Hematopoietic multipotent progenitor cell treated with erythropoietin and hydrocortisone succinate and interleukin-3 and kit ligand, for 6 days (in vitro differentiated cells): ENCODE measurements around the gene ZNF267.
"Not testable (repeated sequence)": the region's sequence is repeated elsewhere in the genome, so short reads cannot be mapped to it uniquely, and the experiment has no call there.

ENCODE experiments used
- DNase-seq: peaks from one replicate; pipeline ENCODE4 v3.0.0-alpha.2; 2015

The ZNF267 gene

DNA sequence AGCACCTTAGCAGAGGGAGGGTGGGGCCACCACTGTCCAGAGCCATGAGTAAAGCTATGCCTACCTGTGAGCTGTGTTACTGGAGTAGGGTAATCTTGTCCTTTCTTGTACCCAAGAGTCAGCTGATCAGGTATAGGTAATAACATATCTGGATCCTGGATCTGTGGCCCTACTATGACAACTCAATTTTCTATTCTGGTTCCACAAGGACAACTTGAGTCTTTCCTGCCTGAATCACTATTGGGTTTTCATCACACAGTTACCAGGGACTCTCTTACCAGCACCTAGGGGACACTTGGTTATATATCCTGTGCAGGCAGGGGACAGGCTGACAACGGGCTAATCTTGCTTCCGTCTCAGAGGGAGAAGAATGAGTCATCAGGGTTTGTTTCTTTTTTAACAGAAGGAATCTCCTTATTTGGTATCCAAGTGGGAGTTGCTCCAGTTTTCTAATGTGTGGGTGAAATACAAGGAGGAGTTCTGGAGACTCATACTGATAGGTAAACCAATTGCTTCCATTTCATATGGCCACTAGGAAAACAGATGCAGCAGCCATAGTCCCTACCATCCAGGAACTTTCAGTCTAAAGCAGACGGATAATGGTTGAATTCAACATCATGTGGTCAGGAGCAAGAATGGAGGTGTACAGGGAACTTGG, 6.8 kb downstream of the ZNF267 start:
- DNase-seq: peak; percentile 64

DNA sequence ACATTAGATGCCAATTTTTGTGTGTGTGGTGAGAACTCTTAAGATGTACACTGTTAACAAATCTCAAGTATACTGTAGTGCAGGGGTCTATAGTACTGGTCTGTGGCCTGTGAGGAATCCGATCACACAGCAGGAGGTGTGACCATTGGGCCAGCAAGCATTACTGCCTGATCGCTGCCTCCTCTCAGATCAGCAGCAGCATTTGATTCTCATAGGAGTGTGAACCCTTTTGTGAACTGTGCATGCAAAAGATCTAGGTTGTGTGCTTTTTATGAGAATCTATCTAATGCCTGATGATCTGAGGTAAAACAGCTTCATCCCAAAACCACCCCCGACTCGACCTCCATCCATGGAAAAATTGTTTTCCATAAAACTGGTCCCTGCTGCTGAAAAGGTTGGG, 12.6 kb downstream of the ZNF267 start:
- no peak for DNase-seq

DNA sequence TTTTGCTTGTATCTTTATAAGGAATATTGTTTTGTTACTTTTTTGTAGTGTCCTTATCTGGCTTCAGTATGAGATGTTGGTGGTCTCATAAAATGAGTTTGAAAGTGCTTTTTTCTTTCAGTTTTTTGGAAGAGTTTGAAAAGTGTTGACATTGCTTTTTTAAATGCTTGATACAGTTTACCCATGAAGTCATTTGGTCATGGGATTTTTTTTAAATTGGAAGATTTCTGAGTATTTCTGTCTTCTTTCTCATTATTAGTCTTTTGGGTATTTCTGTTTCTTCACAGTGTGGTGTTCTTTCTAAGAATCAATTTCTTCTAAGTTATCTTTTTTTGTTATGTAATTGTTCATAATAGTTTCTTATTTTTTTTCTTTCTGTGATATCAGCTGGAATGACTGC, 15.1 kb downstream of the ZNF267 start:
- no peak for DNase-seq

DNA sequence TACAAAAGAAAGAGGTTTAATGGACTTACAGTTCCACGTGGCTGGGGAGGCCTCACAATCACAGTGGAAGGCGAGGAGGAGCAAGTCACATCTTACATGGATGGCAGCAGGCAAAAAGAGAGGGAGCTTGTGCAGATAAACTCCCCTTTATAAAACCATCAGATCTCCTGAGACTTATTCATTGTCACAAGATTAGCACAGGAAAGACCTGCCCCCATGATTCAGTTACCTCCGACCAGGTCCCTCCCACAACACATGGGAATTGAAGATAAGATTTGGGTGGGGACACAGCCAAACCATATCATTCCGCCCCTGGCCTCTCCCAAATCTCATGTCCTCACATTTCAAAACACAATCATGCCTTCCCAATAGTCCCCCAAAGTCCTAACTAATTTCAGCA, 18.5 kb downstream of the ZNF267 start:
- DNase-seq: peak; percentile 9

DNA sequence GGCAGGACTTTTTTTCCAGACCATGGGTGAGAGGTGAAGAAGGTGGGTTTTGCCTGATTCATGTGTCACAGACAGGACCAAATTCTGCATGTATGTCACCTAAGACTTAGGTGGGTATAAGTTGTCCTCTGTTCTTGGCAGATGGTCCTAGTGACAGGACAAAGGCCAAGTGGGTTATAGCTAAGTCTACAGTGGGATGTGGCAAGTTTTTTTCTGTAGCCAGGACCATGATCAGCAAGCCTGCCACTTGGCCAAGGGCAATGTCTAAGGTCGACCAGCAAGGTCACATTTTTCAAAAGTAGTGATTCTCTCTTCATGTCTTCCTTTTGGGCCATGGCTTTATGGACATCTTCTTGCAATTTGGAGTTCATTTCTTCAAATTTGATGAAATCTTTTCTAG, 20.2 kb downstream of the ZNF267 start:
- DNase-seq: no peak

DNA sequence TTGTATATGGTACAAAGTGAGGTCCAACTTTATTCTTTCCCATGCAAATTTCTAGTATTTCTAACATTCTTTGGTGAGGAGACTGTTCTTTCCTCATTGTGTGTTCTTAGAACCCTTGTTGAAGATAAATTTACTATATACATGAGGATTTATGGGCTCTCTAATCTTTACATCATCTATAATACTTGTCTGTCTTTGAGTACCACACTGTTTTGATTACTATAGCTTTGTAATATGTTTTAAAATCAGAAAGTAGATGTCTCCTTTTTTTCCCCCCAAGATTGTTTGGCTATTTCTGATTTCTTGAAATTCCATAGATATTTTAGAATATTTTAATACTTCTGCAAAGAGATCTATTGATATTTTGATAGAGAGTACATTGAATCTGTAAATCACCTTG, 23.7 kb downstream of the ZNF267 start:
- DNase-seq: no peak

DNA sequence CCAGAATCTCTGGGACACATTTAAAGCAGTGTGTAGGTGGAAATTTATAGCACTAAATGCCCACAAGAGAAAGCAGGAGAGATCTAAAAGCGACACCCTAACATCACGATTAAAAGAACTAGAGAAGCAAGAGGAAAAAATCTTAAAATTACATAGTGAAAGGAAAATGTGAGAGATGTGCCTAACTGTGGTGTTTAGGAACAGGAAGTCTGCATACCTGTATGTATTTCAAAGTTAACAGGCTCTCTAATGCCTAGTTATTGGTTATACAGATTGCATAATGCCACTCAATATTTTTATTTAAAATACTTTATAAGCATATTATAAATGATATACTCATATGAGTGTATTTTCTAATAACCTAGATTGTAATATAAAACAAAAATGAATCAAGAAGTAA, 25.9 kb downstream of the ZNF267 start:
- DNase-seq: no peak

DNA sequence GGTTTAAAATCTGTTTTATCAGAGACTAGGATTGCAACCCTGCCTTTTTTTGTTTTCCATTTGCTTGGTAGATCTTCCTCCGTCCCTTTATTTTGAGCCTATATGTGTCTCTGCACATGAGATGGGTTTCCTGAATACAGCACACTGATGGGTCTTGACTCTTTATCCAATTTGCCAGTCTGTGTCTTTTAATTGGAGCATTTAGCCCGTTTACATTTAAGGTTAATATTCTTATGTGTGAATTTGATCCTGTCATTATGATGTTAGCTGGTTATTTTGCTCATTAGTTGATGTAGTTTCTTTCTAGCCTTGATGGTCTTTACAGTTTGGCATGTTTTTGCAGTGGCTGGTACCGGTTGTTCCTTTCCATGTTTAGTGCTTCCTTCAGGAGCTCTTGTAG, 31.0 kb downstream of the ZNF267 start:
- not testable (repeated sequence) for DNase-seq

DNA sequence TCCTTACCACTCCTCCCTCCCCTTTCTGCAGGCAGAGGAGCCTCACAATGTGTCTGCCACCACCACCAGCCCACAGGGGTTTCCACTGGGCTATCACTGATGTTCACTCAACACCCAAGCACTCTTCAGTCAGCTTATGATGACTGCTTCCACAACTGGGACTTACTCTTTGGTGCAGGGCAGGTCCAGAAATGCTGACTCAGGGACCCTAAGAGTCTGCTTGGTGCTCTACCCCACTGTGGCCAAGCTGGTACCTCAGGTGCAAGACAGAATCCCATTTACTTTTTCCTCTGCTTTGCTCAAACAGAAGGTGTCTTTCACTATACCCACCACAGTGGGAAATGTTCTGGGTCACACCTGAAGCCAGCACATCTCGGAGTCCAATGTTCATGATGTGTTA, 40.1 kb downstream of the ZNF267 start:
- DNase-seq: no peak

DNA sequence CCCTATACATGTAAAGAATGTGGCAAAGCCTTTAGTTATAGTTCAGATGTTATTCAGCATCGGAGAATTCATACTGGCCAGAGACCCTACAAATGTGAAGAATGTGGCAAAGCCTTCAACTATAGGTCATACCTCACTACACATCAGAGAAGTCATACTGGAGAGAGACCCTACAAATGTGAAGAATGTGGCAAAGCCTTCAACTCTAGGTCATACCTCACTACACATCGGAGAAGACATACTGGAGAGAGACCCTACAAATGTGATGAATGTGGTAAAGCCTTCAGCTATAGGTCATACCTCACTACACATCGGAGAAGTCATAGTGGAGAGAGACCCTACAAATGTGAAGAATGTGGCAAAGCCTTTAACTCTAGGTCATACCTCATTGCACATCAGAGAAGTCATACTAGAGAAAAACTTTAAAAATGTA, 42.5 kb downstream of the ZNF267 start:
- peak; percentile 16 for DNase-seq

DNA sequence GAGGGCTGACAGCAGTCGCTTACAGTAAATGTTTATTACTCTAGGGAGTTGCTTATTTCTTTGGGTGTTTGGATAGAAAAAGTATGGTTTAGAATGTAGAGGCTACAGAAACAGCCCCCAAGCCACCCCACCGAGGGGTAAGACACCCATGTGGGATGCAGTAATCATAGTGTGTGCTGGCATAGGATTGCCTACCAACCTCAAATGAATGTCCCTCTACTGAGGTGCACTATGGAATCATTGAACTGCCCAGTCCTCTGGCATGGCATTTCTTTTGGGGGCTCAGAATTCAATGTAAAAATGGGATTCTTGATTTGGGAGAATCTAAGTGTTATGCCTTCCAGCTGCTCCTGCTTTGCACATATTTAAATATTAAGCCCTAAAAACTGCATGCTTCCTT, 46.8 kb downstream of the ZNF267 start:
- no peak for DNase-seq

DNA sequence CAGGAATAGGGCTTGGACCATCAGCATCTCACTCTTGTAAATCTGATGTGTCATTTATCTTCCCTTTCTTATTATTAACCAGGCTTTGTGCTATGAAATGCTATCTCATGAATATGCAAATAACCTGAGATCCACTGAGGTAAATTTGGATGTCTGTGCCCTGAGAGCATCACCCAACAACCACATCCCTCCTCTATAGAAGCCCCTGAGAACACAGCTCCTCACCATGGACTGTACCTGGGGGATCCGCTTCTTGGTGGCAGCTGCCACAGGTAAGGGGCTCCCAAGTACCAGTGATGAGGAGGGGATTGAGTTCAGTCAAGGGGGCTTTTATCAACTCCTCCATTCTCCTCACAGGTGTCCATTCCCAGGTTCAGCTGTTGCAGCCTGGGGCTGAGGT, 78.2 kb downstream of the ZNF267 start:
- DNase-seq: not testable (repeated sequence)

DNA sequence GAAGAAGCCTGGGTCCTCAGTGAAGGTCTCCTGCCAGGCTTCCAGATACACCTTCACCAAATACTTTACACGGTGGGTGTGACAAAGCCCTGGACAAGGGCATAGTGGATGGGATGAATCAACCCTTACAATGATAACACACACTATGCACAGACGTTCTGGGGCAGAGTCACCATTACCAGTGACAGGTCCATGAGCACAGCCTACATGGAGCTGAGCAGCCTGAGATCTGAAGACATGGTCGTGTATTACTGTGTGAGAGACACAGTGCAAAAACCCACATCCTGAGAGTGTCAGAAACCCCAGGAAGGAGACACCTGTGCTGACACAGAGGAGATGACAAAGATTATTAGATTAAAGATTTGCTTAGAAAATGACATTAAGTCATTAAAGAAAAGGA, 78.6 kb downstream of the ZNF267 start:
- DNase-seq: not testable (repeated sequence)

DNA sequence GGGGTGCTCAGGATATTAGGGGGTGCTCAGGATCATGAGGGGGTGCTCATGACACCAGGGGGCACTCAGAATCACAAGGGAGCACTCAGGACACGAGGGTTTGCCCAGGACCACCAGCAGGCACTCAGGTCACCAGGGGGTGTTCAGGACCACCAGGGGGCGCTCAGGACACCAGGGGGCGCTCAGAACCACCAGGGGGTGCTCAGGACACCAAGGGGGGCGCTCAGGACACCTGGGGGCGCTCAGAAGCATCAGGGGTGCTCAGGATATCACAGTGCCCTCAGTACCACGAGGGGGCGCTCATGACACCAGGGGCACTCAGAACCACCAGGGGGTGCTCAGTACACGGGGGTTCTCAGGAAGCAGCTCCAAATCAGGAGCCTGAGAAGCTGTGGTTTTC, 82.6 kb downstream of the ZNF267 start:
- peak; percentile 7 for DNase-seq

DNA sequence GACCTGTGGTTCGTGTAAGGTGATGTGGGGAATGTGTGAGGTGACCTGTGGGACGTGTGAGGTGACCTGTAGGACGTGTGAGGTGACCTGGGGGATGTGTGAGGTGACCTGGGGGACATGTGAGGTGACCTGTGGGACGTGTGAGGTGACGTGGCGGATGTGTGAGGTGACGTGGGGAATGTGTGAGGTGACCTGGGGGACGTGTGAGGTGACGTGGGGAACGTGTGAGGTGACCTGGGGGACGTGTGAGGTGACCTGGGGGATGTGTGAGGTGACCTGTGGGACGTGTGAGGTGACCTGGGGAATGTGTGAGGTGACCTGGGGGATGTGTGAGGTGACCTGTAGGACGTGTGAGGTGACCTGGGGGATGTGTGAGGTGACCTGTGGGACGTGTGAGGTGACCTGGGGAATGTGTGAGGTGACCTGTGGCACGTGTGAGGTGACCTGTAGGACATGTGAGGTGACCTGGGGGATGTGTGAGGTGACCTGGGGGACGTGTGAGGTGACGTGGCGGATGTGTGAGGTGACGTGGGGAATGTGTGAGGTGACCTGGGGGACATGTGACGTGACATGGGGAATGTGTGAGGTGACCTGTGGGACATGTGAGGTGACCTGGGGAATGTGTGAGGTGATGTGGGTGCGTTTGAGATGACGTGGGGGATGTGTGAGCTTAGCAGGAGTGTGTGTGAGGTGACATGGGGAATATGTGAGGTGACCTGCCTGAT, 86.7 kb downstream of the ZNF267 start:
- DNase-seq: not testable (repeated sequence)
